HepG2 (cell line): ENCODE data around the gene TPSB2. TPM values are rescaled to one million over a fixed set of nuclear protein-coding genes. Genes with fewer than 3 reads are reported as not detected.

Source experiments
- ATAC-seq: fragments of 200-7000 bp; cut with Tn5 transposase; 3 replicates; pipeline ENCODE4 v1.9.1; 2020; ENCODE audit warnings: mild to moderate bottlenecking, moderate library complexity
- BruUV-seq: library from RNA; stranded (reverse); fragments of 400-500 nt; replicated peaks from 2 replicates; lab custom pipeline; 2021; lab: Mats Ljungman, UMichigan
- CTCF ChIA-PET: fragments of 300-600 bp; formaldehyde crosslinking; extraction: SDS; loops from one replicate; lab custom pipeline; 2021; ENCODE audit warnings: low total read pairs, inconsistent platforms, low intra/inter-chr PET ratio; lab: Yijun Ruan, JAX
- POLR2A ChIA-PET: fragments of 350-600 bp; sonication (Branson Sonifier 250); formaldehyde crosslinking; loops from one replicate; lab custom pipeline; 2020; ENCODE audit warnings: antibody characterized with exemption, inconsistent platforms; lab: Yijun Ruan, JAX
- DNase-seq: peaks from one replicate; pipeline ENCODE4 v3.0.0-alpha.2; 2015; ENCODE audit warnings: low spot score
- FAIRE-seq: peaks from 3 replicates; lab custom pipeline; 2011; peaks lifted over from hg19 to GRCh38; lab: Jason Lieb, UNC
- H2AFZ ChIP-seq: one replicate; pipeline ENCODE4 v1.6.1; 2011; ENCODE audit warnings: low read length, inconsistent platforms
- H3K27ac ChIP-seq: fragments of 300-600 bp; 3 replicates; pipeline ENCODE4 v1.8.0; 2011; ENCODE audit warnings: mixed run types, mild to moderate bottlenecking, mixed read lengths, low read length, inconsistent platforms; ENCODE audit not compliant: insufficient read depth; ENCODE audit errors: extremely low read length
- H3K27me3 ChIP-seq, 2 experiments: fragments of 200-600 bp in 1 of 2; 2 replicates in 1 of 2; 3 replicates in 1 of 2; pipeline versions ENCODE4 v1.6.0 to v1.8.0; 2011; ENCODE audit warnings: low read length in 2 of 2, mild to moderate bottlenecking in 2 of 2, moderate library complexity in 2 of 2, inconsistent platforms in 1 of 2; ENCODE audit not compliant: insufficient read depth in 2 of 2, control insufficient read depth in 1 of 2
- H3K36me3 ChIP-seq, 2 experiments: fragments of 200-600 bp in 1 of 2; replicated peaks in 1 of 2; 2 replicates in 1 of 2; 3 replicates in 1 of 2; pipeline versions ENCODE4 v1.5.1 to v1.8.0; 2011; ENCODE audit warnings: low read length in 2 of 2, inconsistent platforms in 1 of 2; ENCODE audit not compliant: insufficient read depth in 2 of 2, control insufficient read depth in 1 of 2
- H3K4me1 ChIP-seq: 2 replicates; pipeline ENCODE4 v1.5.1; 2012; ENCODE audit warnings: low read length, inconsistent platforms; ENCODE audit not compliant: insufficient read depth
- H3K4me2 ChIP-seq: 2 replicates; pipeline ENCODE4 v1.6.0; 2011; ENCODE audit warnings: low read depth, low read length, inconsistent platforms
- H3K4me3 ChIP-seq, 3 experiments: fragments of 200-600 bp in 1 of 3; sonication (generic), shearing (Covaris generic) in 1 of 3; replicated peaks in 1 of 3; 2 replicates each; pipeline ENCODE4 v1.5.1; 2011 to 2016; ENCODE audit warnings: low read length in 3 of 3, inconsistent platforms in 2 of 3, low read depth in 2 of 3, mild to moderate bottlenecking in 2 of 3, control low read depth in 1 of 3, mixed read lengths in 1 of 3; ENCODE audit not compliant: insufficient read depth in 1 of 3
- H3K79me2 ChIP-seq: one replicate; pipeline ENCODE4 v1.6.1; 2011; ENCODE audit warnings: low read length, inconsistent platforms; ENCODE audit not compliant: insufficient read depth
- H3K9ac ChIP-seq: 2 replicates; pipeline ENCODE4 v1.6.0; 2011; ENCODE audit warnings: mild to moderate bottlenecking, low read depth, low read length, inconsistent platforms; ENCODE audit not compliant: insufficient read depth
- H3K9me3 ChIP-seq: 2 replicates; pipeline ENCODE4 v1.5.1; 2012; ENCODE audit warnings: mild to moderate bottlenecking, low read length
- H4K20me1 ChIP-seq: 2 replicates; pipeline ENCODE4 v1.6.0; 2011; ENCODE audit warnings: inconsistent platforms, mild to moderate bottlenecking, low read length, moderate library complexity; ENCODE audit not compliant: insufficient read depth
- ARNT ChIP-seq: fragments of 450-650 bp; IDR thresholded peaks from 2 replicates; pipeline ENCODE4 v1.6.1; 2017
- CREB1 ChIP-seq, 2 experiments: fragments of 450-650 bp in 1 of 2; IDR thresholded peaks; 2 replicates each; pipeline ENCODE4 v1.6.1; 2016 to 2017; ENCODE audit warnings: control low read depth in 1 of 2, mild to moderate bottlenecking in 1 of 2, missing compliant biosample characterization in 1 of 2, missing genetic modification characterization in 1 of 2
- FOXM1 ChIP-seq: sonication (generic); formaldehyde crosslinking; IDR thresholded peaks from 2 replicates; pipeline ENCODE4 v1.5.0; 2020; ENCODE audit warnings: missing genetic modification reagents
- LCORL ChIP-seq, 2 experiments: fragments of 450-650 bp in 1 of 2; sonication (generic) in 1 of 2; formaldehyde crosslinking in 1 of 2; IDR thresholded peaks; 2 replicates each; pipeline versions ENCODE4 v1.5.0 to v1.6.1; 2017 to 2020; ENCODE audit warnings: antibody characterized with exemption in 1 of 2, missing genetic modification reagents in 1 of 2
- MIER3 ChIP-seq: IDR thresholded peaks from 2 replicates; pipeline ENCODE4 v1.6.1; 2016; ENCODE audit warnings: missing compliant biosample characterization, borderline replicate concordance
- ZBTB4 ChIP-seq: sonication (generic); formaldehyde crosslinking; IDR thresholded peaks from 2 replicates; pipeline ENCODE4 v1.4.0; 2020; ENCODE audit warnings: missing genetic modification reagents, mild to moderate bottlenecking, borderline replicate concordance
- ZNF235 ChIP-seq: sonication (generic); formaldehyde crosslinking; IDR thresholded peaks from 2 replicates; pipeline ENCODE4 v1.8.1; 2023; ENCODE audit warnings: mild to moderate bottlenecking, missing genetic modification reagents, borderline replicate concordance
- ZNF30 ChIP-seq: sonication (generic); formaldehyde crosslinking; IDR thresholded peaks from 2 replicates; pipeline ENCODE4 v1.5.0; 2020; ENCODE audit warnings: mild to moderate bottlenecking, missing genetic modification reagents
- ZSCAN29 ChIP-seq: sonication (generic); formaldehyde crosslinking; conservative IDR thresholded peaks from 2 replicates; pipeline ENCODE4 v1.4.0; 2020; ENCODE audit warnings: mild to moderate bottlenecking, missing genetic modification reagents
- WGBS: methylation state at CpG from one replicate; pipeline ENCODE4 v1.1.6; 2017; ENCODE audit warnings: low lambda C conversion rate; 5-methylcytosine and 5-hydroxymethylcytosine counted together
- in situ Hi-C: cut with HindIII; loops from 2 replicates; pipeline ENCODE4 v1.10.0; 2017; ENCODE audit warnings: low pct_unique_long_range_greater_than_20kb; ENCODE audit not compliant: extremely low pct_ligation_motif_present
- intact Hi-C: fragments of 100-400 bp; cut with micrococcal nuclease; formaldehyde crosslinking; loops from one replicate; pipeline ENCODE4 v1.10.0; 2022; ENCODE audit not compliant: unreplicated experiment
- polyA plus RNA-seq, 8 experiments: library from polyadenylated mRNA; depleted of rRNA in 3 of 8; stranded (reverse) in 7 of 8; unstranded in 1 of 8; fragments of >200 nt; fragmentation: Illumina TruSeq in 4 of 8; extraction: Trizol in 4 of 8; gene quantifications; 2 replicates each; pipeline versions ENCODE4 v1.2.1 to v1.2.3, GENCODE V29; 2011 to 2016; ENCODE audit warnings: low read depth in 4 of 8, missing spikeins in 1 of 8, mixed read lengths in 1 of 8; ENCODE audit not compliant: insufficient read depth in 1 of 8
- total RNA-seq, 5 experiments: library from RNA; depleted of rRNA; stranded (reverse); fragments of >200 nt; fragmentation: Illumina TruSeq; extraction: Trizol; gene quantifications; 2 replicates each; pipeline ENCODE4 v1.2.3, GENCODE V29; 2016; ENCODE audit warnings: low read depth in 1 of 5
- TF ChIP-seq, protein P1 (sequence below): sonication (generic); formaldehyde crosslinking; IDR thresholded peaks from 2 replicates; pipeline ENCODE4 v1.5.1; 2020; ENCODE audit warnings: missing genetic modification reagents, mild to moderate bottlenecking, borderline replicate concordance

The TPSB2 gene
- total and polyA plus RNA-seq, 2 of the 13 experiments (the other 11 are each of a cell fraction or from before 2014, with no cell fraction given), result not detected

- intact Hi-C loops, result no loop called here
- POLR2A ChIA-PET, result no interaction called here
Observed at GRCh38 chr16:1277151-1277598, 47.2 kb upstream of the TPSB2 start.

More at GRCh38 chr16:1277151-1277598, 47.2 kb upstream of the TPSB2 start:
- no peak overlapping the region for H3K9ac ChIP-seq
- in situ Hi-C loops, result no loop called here
- TF ChIP-seq LCORL (IDR thresholded peaks at IDR 0.05) (no peak), LCORL (CRISPR knock-in tag; IDR thresholded peaks at IDR 0.05) (no peak), ARNT (no peak), MIER3 (CRISPR knock-in tag) (no peak), ZBTB4 (CRISPR knock-in tag) (no peak), FOXM1 (CRISPR knock-in tag) (no peak), ZSCAN29 (CRISPR knock-in tag) (no peak), CREB1 (IDR thresholded peaks at IDR 0.05) (no peak), CREB1 (CRISPR knock-in tag; IDR thresholded peaks at IDR 0.05) (no peak), ZNF30 (CRISPR knock-in tag) (no peak), ZNF235 (no peak)
- TF ChIP-seq, protein P1, sequence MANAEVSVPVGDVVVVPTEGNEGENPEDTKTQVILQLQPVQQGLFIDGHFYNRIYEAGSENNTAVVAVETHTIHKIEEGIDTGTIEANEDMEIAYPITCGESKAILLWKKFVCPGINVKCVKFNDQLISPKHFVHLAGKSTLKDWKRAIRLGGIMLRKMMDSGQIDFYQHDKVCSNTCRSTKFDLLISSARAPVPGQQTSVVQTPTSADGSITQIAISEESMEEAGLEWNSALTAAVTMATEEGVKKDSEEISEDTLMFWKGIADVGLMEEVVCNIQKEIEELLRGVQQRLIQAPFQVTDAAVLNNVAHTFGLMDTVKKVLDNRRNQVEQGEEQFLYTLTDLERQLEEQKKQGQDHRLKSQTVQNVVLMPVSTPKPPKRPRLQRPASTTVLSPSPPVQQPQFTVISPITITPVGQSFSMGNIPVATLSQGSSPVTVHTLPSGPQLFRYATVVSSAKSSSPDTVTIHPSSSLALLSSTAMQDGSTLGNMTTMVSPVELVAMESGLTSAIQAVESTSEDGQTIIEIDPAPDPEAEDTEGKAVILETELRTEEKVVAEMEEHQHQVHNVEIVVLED (CRISPR knock-in tag), result no peak
- no peaks in the 10 kb centered on the region for H3K9me3 ChIP-seq
- 19% methylated on average over 3 of the region's 19 CpGs for WGBS
- H4K20me1 ChIP-seq, result no peaks in the 10 kb centered on the region
- peaks cover 1% of the 10 kb centered on the region; the same call in 1 of the 2 replicates for H3K4me1 ChIP-seq
- no peaks in the 10 kb centered on the region for H3K36me3 ChIP-seq
- H3K4me3 ChIP-seq, result no peak overlapping the region
- no peaks in the 10 kb centered on the region for H3K79me2 ChIP-seq
- H3K27me3 ChIP-seq, result peaks cover 30 to 84% of the 10 kb centered on the region in 2 experiments
- no peak for DNase-seq
- CTCF ChIA-PET, result no interaction called here
- no TSS peak for BruUV-seq
- FAIRE-seq, result no peak
- H3K27ac ChIP-seq, result no peak overlapping the region
- H2AFZ ChIP-seq, result no peak overlapping the region
- no peak for ATAC-seq
- no peak overlapping the region for H3K4me2 ChIP-seq
